CD14-positive monocyte (primary cell): ENCODE data around the gene PRDX6. TPM values are rescaled to one million over a fixed set of nuclear protein-coding genes. Genes with fewer than 3 reads are reported as not detected.

ENCODE experiments used
- DNase-seq, 3 donors: peaks; one replicate each; pipeline ENCODE4 v3.0.0-alpha.2; 2011 to 2022
- H2AFZ ChIP-seq: 2 replicates; pipeline ENCODE4 v1.6.0; 2012; ENCODE audit warnings: mild to moderate bottlenecking, low read depth, low read length, inconsistent platforms; ENCODE audit not compliant: insufficient read depth, poor library complexity, severe bottlenecking
- H3K27ac ChIP-seq, 2 donors: 1 replicate in 1 of 2; 2 replicates in 1 of 2; pipeline ENCODE4 v1.5.1; 2012 to 2013; ENCODE audit warnings: low read length in 2 of 2, control low read depth in 1 of 2, inconsistent platforms in 1 of 2, low read depth in 1 of 2, mild to moderate bottlenecking in 1 of 2
- H3K27me3 ChIP-seq, 2 donors: one replicate each; pipeline versions ENCODE4 v1.6.0 to v1.6.1; 2011 to 2013; ENCODE audit warnings: low read length in 2 of 2; ENCODE audit not compliant: control insufficient read depth in 2 of 2, insufficient read depth in 2 of 2
- H3K36me3 ChIP-seq, 2 donors: replicated peaks in 1 of 2; 1 replicate in 1 of 2; 2 replicates in 1 of 2; pipeline versions ENCODE4 v1.5.1 to v1.6.1; 2012 to 2013; ENCODE audit warnings: low read length in 2 of 2, control low read depth in 1 of 2, inconsistent platforms in 1 of 2, mild to moderate bottlenecking in 1 of 2; ENCODE audit not compliant: insufficient read depth in 2 of 2, control insufficient read depth in 1 of 2
- H3K4me1 ChIP-seq, 2 donors: 1 replicate in 1 of 2; 2 replicates in 1 of 2; pipeline versions ENCODE4 v1.5.1 to v1.6.1; 2012 to 2013; ENCODE audit warnings: low read length in 2 of 2, control low read depth in 1 of 2, inconsistent platforms in 1 of 2, mild to moderate bottlenecking in 1 of 2, moderate library complexity in 1 of 2; ENCODE audit not compliant: insufficient read depth in 2 of 2, control insufficient read depth in 1 of 2
- H3K4me2 ChIP-seq: replicated peaks from 2 replicates; pipeline ENCODE3; 2012; ENCODE audit warnings: low read length, moderate library complexity, mild to moderate bottlenecking; ENCODE audit not compliant: poor library complexity, severe bottlenecking; ENCODE audit errors: extremely low read depth
- H3K4me3 ChIP-seq, 3 experiments: fragments of 200-600 bp in 1 of 3; sonication (generic) in 1 of 3; replicated peaks in 1 of 3; 1 replicate in 2 of 3; 2 replicates in 1 of 3; pipeline ENCODE4 v1.5.1; 2011 to 2013; ENCODE audit warnings: low read length in 3 of 3, mild to moderate bottlenecking in 3 of 3, control low read depth in 2 of 3, low read depth in 2 of 3, inconsistent platforms in 1 of 3, moderate library complexity in 1 of 3
- H3K79me2 ChIP-seq: 2 replicates; pipeline ENCODE4 v1.6.0; 2012; ENCODE audit warnings: mild to moderate bottlenecking, control low read depth, inconsistent platforms, low read length, moderate library complexity; ENCODE audit not compliant: insufficient read depth
- H3K9ac ChIP-seq: 2 replicates; pipeline ENCODE4 v1.6.0; 2017; ENCODE audit warnings: low read length, mild to moderate bottlenecking; ENCODE audit not compliant: insufficient read depth, poor library complexity, severe bottlenecking
- H3K9me3 ChIP-seq, 2 donors: replicated peaks in 1 of 2; 1 replicate in 1 of 2; 2 replicates in 1 of 2; pipeline versions ENCODE4 v1.5.1 to v1.6.1; 2012 to 2013; ENCODE audit warnings: low read length in 2 of 2, control low read depth in 1 of 2; ENCODE audit not compliant: control insufficient read depth in 1 of 2, insufficient read depth in 1 of 2
- H4K20me1 ChIP-seq: 2 replicates; pipeline ENCODE4 v1.6.0; 2012; ENCODE audit warnings: mild to moderate bottlenecking, low read length, control low read depth, moderate library complexity; ENCODE audit not compliant: insufficient read depth
- H3K27ac Mint-ChIP-seq, 7 donors: one replicate each; pipeline ENCODE4 v1.8.0; 2020; ENCODE audit warnings: mild to moderate bottlenecking in 7 of 7, mixed read lengths in 7 of 7, moderate library complexity in 6 of 7, inconsistent platforms in 2 of 7
- H3K27me3 Mint-ChIP-seq, 3 donors: one replicate each; pipeline ENCODE4 v1.8.0; 2021 to 2022; ENCODE audit warnings: low read depth in 3 of 3, mild to moderate bottlenecking in 3 of 3, mixed read lengths in 3 of 3, moderate library complexity in 3 of 3, inconsistent platforms in 1 of 3
- H3K36me3 Mint-ChIP-seq, 2 donors: one replicate each; pipeline ENCODE4 v1.8.0; 2020; ENCODE audit warnings: mixed read lengths in 2 of 2, inconsistent platforms in 1 of 2, mild to moderate bottlenecking in 1 of 2
- H3K4me1 Mint-ChIP-seq: one replicate; pipeline ENCODE4 v1.8.0; 2020; ENCODE audit warnings: mild to moderate bottlenecking, mixed read lengths
- H3K4me3 Mint-ChIP-seq, 2 donors: one replicate each; pipeline ENCODE4 v1.8.0; 2020; ENCODE audit warnings: mild to moderate bottlenecking in 2 of 2, mixed read lengths in 2 of 2, moderate library complexity in 1 of 2
- H3K9me3 Mint-ChIP-seq, 7 donors: one replicate each; pipeline ENCODE4 v1.8.0; 2020 to 2022; ENCODE audit warnings: mixed read lengths in 7 of 7, mild to moderate bottlenecking in 6 of 7, moderate library complexity in 6 of 7, inconsistent platforms in 2 of 7
- WGBS: methylation state at CpG from one replicate; pipeline ENCODE4 v1.1.5; 2013; ENCODE audit warnings: missing lambda C conversion rate; ENCODE audit not compliant: insufficient coverage; 5-methylcytosine and 5-hydroxymethylcytosine counted together
- intact Hi-C, 2 donors: fragments of 100-400 bp; cut with micrococcal nuclease; formaldehyde crosslinking; loops; one replicate each; pipeline versions ENCODE4 v1.15.0 to v1.15.1; 2023
- polyA plus RNA-seq, 3 donors: library from polyadenylated mRNA; depleted of rRNA in 1 of 3; unstranded in 2 of 3; stranded (reverse) in 1 of 3; fragments of 300-500 nt in 2 of 3; fragments of >200 nt in 1 of 3; fragmentation: Illumina TruSeq in 2 of 3; gene quantifications; 1 replicate in 2 of 3; 2 replicates in 1 of 3; pipeline ENCODE4 v1.2.3, GENCODE V29; 2012 to 2021
- TF ChIP-seq, protein P1 (sequence below): fragments of 200-600 bp; IDR thresholded peaks from one replicate; pipeline ENCODE4 v1.8.0; 2022; ENCODE audit warnings: antibody characterized with exemption, mild to moderate bottlenecking

Gene PRDX6
- polyA plus RNA-seq, 3 donors: 89.5 to 142 (median 119) TPM

DNA sequence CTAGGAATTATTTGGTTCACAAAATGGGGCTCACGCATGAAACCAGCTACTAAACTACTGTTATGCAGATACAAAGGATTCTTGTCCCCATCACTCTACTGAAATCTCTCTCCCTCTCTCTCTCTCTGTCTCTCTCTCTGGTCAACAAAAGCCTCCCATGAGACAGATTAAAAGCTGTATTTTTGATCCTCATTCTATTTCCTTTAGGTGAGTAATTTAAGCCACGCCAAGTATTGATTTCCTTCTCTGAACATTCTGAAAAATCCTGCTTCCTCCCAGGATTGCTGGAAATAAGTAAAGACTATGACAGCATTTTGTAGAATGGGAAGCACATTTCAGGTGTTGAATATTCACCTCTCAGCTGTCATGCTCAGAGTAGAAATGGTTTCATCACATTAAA is 43.7 kb downstream of the PRDX6 start:
- whole genome bisulfite sequencing: 83% methylated on average over 1 of the region's 2 CpGs
- Histone ChIP-seq H3K4me3 (no peak overlapping the region), H3K27ac (no peak overlapping the region), H3K4me2 (no peak overlapping the region), H4K20me1 (no peaks in the 10 kb centered on the region), H3K9me3 (no peaks in the 10 kb centered on the region), H3K79me2 (no peaks in the 10 kb centered on the region), H3K9ac (no peak overlapping the region), H3K36me3 (no peaks in the 10 kb centered on the region), H2AFZ (no peak overlapping the region), H3K27me3 (no peaks in the 10 kb centered on the region), H3K4me1 (no peaks in the 10 kb centered on the region)
- TF ChIP-seq, protein P1, sequence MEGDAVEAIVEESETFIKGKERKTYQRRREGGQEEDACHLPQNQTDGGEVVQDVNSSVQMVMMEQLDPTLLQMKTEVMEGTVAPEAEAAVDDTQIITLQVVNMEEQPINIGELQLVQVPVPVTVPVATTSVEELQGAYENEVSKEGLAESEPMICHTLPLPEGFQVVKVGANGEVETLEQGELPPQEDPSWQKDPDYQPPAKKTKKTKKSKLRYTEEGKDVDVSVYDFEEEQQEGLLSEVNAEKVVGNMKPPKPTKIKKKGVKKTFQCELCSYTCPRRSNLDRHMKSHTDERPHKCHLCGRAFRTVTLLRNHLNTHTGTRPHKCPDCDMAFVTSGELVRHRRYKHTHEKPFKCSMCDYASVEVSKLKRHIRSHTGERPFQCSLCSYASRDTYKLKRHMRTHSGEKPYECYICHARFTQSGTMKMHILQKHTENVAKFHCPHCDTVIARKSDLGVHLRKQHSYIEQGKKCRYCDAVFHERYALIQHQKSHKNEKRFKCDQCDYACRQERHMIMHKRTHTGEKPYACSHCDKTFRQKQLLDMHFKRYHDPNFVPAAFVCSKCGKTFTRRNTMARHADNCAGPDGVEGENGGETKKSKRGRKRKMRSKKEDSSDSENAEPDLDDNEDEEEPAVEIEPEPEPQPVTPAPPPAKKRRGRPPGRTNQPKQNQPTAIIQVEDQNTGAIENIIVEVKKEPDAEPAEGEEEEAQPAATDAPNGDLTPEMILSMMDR: no peak
- H3K4me1 Mint-ChIP-seq: peaks cover 2% of the 10 kb centered on the region
- H3K27me3 Mint-ChIP-seq: no peaks in the 10 kb centered on the region
- no peak overlapping the region for H3K4me3 Mint-ChIP-seq
- peaks cover 0 to 6% (median 4%) of the 10 kb centered on the region in 7 donors for H3K9me3 Mint-ChIP-seq
- no peaks in the 10 kb centered on the region for H3K36me3 Mint-ChIP-seq
- H3K27ac Mint-ChIP-seq: no peak overlapping the region
- intact Hi-C loops: no loop called here
- DNase-seq: no peak

DNA sequence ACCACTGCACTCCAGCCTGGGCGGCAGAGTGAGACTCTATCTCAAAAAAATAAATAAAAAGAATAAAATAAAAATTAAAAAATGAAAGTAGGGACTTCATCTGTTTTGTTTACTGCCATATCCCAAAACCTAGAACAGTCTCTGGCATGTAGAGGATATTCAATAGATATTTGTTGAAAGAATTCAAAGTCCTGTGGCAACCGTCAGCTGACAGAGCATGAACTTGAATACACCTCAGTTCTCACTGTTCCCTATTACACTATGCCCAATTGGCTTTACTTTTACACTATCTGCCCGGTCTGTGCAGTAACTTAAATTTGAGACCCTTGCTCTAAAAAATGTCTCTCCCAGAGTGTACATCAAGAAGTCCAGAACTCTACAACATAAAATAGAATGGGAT is 46.2 kb downstream of the PRDX6 start:
- no peak overlapping the region for H3K27ac Mint-ChIP-seq
- H3K27me3 Mint-ChIP-seq: no peaks in the 10 kb centered on the region
- DNase-seq: no peak
- H3K9me3 Mint-ChIP-seq: peaks cover 0 to 6% (median 2%) of the 10 kb centered on the region in 7 donors
- TF ChIP-seq, protein P1: no peak
- H3K9ac ChIP-seq: no peak overlapping the region
- no peaks in the 10 kb centered on the region for H3K9me3 ChIP-seq
- H4K20me1 ChIP-seq: no peaks in the 10 kb centered on the region
- no CpG with 5 or more reads among the region's 3 CpGs for WGBS
- H3K4me2 ChIP-seq: no peak overlapping the region
- no peaks in the 10 kb centered on the region for H3K4me1 ChIP-seq
- no peaks in the 10 kb centered on the region for H3K27me3 ChIP-seq
- no peak overlapping the region for H2AFZ ChIP-seq
- H3K4me3 ChIP-seq: no peak overlapping the region
- peaks cover 2% of the 10 kb centered on the region for H3K4me1 Mint-ChIP-seq
- intact Hi-C loops: no loop called here
- no peaks in the 10 kb centered on the region for H3K36me3 Mint-ChIP-seq
- no peaks in the 10 kb centered on the region for H3K36me3 ChIP-seq
- H3K27ac ChIP-seq: no peak overlapping the region
- no peaks in the 10 kb centered on the region for H3K79me2 ChIP-seq
- no peak overlapping the region for H3K4me3 Mint-ChIP-seq
